ENCODE data around the gene LRMDA. TPM values are rescaled to one million over a fixed set of nuclear protein-coding genes. Genes with fewer than 3 reads are reported as not detected.

LRMDA gene
- polyA plus RNA-seq, 2 of the 4 experiments (the other 2 are of a cell fraction) = 4.6 to 5.2 TPM

DNA sequence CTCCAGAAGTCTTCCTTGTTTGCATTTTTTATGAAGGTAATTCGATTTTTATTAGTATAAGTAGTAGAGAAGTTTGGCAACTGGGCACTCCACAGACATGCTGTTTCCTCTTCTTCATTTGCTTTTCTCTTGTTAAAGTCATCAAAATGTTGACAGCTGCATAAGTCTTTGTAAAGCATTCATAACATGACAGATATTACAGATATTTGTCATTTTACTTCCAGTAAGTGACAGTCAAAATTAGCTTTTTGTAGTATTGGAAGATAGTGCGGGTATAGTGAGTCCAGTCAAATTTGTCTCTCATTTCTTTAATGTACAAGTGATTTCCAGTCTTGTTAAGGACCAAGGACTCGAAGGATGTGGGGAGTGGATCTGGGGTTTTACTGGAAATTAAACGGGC, 247.1 kb downstream of the LRMDA start:
- H3K4me2 ChIP-seq = no peak overlapping the region
- ChIA-PET CTCF (no interaction called here), POLR2A (no interaction called here)
- 30% methylated on average over 4 of the region's 4 CpGs for WGBS (ENCODE audit: missing lambda C conversion rate)
- DNase-seq (ENCODE audit: low read depth in 1 of 2, low spot score in 1 of 2) (no peak), FAIRE-seq (no peak), ATAC-seq (no peak)
- no peak for TF ChIP-seq RARB (CRISPR knock-in tag; IDR thresholded peaks at IDR 0.05)
- TF ChIP-seq E2F6 (IDR thresholded peaks at IDR 0.05; ENCODE audit: borderline replicate concordance, low read depth) = no peak
- no peak for TF ChIP-seq MAZ (IDR thresholded peaks at IDR 0.05; ENCODE audit: borderline replicate concordance, low read depth, low read length)
- TF ChIP-seq TP53 (CRISPR knock-in tag; IDR thresholded peaks at IDR 0.05) = no peak
- no peak for TF ChIP-seq NPAS2 (CRISPR knock-in tag; IDR thresholded peaks at IDR 0.05; ENCODE audit: borderline replicate concordance)
- TF ChIP-seq SMC3 (IDR thresholded peaks at IDR 0.05) = no peak
- TF ChIP-seq JUN (IDR thresholded peaks at IDR 0.05) = no peak
- no peak for TF ChIP-seq FOSB (CRISPR knock-in tag; IDR thresholded peaks at IDR 0.05)
- no peak for TF ChIP-seq RNF2 (IDR thresholded peaks at IDR 0.05; ENCODE audit: borderline replicate concordance, low read depth)
- TF ChIP-seq TFCP2L1 (CRISPR knock-in tag; IDR thresholded peaks at IDR 0.05) = no peak
- no peak for TF ChIP-seq CEBPB (IDR thresholded peaks at IDR 0.05)
- no peak for TF ChIP-seq CTCF (IDR thresholded peaks at IDR 0.05)
- no peak for TF ChIP-seq GATA3 (IDR thresholded peaks at IDR 0.05; ENCODE audit: borderline replicate concordance)
- no peak for TF ChIP-seq MAFK (IDR thresholded peaks at IDR 0.05; ENCODE audit: partially characterized antibody)
- TF ChIP-seq, protein P1, sequence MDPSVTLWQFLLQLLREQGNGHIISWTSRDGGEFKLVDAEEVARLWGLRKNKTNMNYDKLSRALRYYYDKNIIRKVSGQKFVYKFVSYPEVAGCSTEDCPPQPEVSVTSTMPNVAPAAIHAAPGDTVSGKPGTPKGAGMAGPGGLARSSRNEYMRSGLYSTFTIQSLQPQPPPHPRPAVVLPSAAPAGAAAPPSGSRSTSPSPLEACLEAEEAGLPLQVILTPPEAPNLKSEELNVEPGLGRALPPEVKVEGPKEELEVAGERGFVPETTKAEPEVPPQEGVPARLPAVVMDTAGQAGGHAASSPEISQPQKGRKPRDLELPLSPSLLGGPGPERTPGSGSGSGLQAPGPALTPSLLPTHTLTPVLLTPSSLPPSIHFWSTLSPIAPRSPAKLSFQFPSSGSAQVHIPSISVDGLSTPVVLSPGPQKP (IDR thresholded peaks at IDR 0.05; ENCODE audit: low read depth, low read length) = no peak
- no peak overlapping the region for H3K4me3 ChIP-seq
- no peak overlapping the region for H3K27ac ChIP-seq
- H3K9me3 ChIP-seq = no peaks in the 10 kb centered on the region
- no peaks in the 10 kb centered on the region for H3K4me1 ChIP-seq

DNA sequence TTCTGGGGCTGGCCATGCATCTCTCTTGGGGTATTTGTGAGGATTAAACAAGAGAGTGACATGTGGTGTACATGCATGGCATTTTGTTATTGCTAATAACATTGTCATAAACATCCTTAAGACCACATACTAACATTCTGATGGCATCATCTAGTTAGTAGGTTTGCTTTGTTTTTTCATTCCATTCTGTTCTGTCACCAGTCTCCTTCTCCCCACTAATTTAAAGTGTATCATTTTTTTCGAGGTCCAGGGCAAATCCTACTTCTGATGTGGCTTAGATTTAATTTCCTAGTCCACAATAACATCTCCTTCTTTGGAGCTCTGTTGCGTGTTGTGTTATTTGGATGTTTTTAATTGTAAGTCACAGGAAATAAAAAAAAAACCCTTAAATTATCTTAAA, 248.1 kb downstream of the LRMDA start:
- Histone ChIP-seq H3K9me3 (no peaks in the 10 kb centered on the region), H3K4me2 (no peak overlapping the region), H3K4me1 (no peaks in the 10 kb centered on the region), H3K27ac (no peak overlapping the region), H3K4me3 (no peak overlapping the region)
- 49% methylated on average over 2 of the region's 2 CpGs for WGBS (ENCODE audit: missing lambda C conversion rate)
- FAIRE-seq (no peak), ATAC-seq (no peak), DNase-seq (ENCODE audit: low read depth in 1 of 2, low spot score in 1 of 2) (no peak)
- ChIA-PET POLR2A (no interaction called here), CTCF (no interaction called here)
- TF ChIP-seq ZNF302 (CRISPR knock-in tag; IDR thresholded peaks at IDR 0.05) (no peak), CBX2 (IDR thresholded peaks at IDR 0.05; ENCODE audit: borderline replicate concordance, low read depth) (no peak), NR3C1 (IDR thresholded peaks at IDR 0.05) (no peak), KDM1A (IDR thresholded peaks at IDR 0.05; ENCODE audit: low read depth) (no peak), POLR2A (IDR thresholded peaks at IDR 0.05; ENCODE audit: low read length) (no peak), RFX5 (IDR thresholded peaks at IDR 0.05) (no peak), SMC3 (IDR thresholded peaks at IDR 0.05) (no peak), RARB (CRISPR knock-in tag; IDR thresholded peaks at IDR 0.05) (no peak), USF2 (IDR thresholded peaks at IDR 0.05) (no peak), EHMT2 (IDR thresholded peaks at IDR 0.05; ENCODE audit: low read depth) (no peak)
- TF ChIP-seq, protein P2, sequence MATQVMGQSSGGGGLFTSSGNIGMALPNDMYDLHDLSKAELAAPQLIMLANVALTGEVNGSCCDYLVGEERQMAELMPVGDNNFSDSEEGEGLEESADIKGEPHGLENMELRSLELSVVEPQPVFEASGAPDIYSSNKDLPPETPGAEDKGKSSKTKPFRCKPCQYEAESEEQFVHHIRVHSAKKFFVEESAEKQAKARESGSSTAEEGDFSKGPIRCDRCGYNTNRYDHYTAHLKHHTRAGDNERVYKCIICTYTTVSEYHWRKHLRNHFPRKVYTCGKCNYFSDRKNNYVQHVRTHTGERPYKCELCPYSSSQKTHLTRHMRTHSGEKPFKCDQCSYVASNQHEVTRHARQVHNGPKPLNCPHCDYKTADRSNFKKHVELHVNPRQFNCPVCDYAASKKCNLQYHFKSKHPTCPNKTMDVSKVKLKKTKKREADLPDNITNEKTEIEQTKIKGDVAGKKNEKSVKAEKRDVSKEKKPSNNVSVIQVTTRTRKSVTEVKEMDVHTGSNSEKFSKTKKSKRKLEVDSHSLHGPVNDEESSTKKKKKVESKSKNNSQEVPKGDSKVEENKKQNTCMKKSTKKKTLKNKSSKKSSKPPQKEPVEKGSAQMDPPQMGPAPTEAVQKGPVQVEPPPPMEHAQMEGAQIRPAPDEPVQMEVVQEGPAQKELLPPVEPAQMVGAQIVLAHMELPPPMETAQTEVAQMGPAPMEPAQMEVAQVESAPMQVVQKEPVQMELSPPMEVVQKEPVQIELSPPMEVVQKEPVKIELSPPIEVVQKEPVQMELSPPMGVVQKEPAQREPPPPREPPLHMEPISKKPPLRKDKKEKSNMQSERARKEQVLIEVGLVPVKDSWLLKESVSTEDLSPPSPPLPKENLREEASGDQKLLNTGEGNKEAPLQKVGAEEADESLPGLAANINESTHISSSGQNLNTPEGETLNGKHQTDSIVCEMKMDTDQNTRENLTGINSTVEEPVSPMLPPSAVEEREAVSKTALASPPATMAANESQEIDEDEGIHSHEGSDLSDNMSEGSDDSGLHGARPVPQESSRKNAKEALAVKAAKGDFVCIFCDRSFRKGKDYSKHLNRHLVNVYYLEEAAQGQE (IDR thresholded peaks at IDR 0.05) = no peak
- TF ChIP-seq, protein P3, sequence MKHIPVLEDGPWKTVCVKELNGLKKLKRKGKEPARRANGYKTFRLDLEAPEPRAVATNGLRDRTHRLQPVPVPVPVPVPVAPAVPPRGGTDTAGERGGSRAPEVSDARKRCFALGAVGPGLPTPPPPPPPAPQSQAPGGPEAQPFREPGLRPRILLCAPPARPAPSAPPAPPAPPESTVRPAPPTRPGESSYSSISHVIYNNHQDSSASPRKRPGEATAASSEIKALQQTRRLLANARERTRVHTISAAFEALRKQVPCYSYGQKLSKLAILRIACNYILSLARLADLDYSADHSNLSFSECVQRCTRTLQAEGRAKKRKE (CRISPR knock-in tag; IDR thresholded peaks at IDR 0.05; ENCODE audit: low read depth) = no peak

All from A549 (cell line).